Heart left ventricle (tissue), 13 donors: ENCODE data around the gene DYNLT2.

Experiments used
- POLR2A ChIP-seq, 2 donors: fragments of 450-650 bp; IDR thresholded peaks; one replicate each; pipeline ENCODE4 v1.6.1; 2017; ENCODE audit warnings: antibody characterized with exemption in 2 of 2, mild to moderate bottlenecking in 2 of 2, moderate library complexity in 2 of 2
- TF ChIP-seq, protein P1 (sequence below), 12 donors: fragments of 200-600 bp; sonication (generic) in 4 of 12; IDR thresholded peaks; one replicate each; pipeline versions ENCODE4 v1.5.0 to v1.8.0; 2018 to 2022; ENCODE audit warnings: antibody characterized with exemption in 12 of 12, mild to moderate bottlenecking in 5 of 12
- donor health status: ischemic (EF 13 %, LVEDD 7.1; RV severe dilation, severe dysfunction).
- donor health status: DM: no; HTN: yes; CAD: no.
- donor health status: DM: no; HTN: no; CAD: no.
- donor health status: ischemic (EF 25% LVEDD 6.9; RV normal size, moderate dysfunction).
- donor health status: ischemic (EF 25% LVEDD 5.7; RV mildly dilated, moderate dysfunction).
- donor health status: ischemic (EF 35%, LVEDD 5.7; RV mildly dilated, moderate dysfunction).
- donor health status: nonischemic (EF 11% LVEDD 7.7; RV severe dilation, severe dysfunction).
- donor health status: DM: yes; HTN: yes; CAD: no.
- donor health status: PGD.
- donor health status: ischemic (EF 29% LVEDD 5.4; RV normal size, mild dysfunction).
- donor health status: nonischemic (EF 23%, LVEDD 6.1; RV moderate dilation, normal function).

DNA sequence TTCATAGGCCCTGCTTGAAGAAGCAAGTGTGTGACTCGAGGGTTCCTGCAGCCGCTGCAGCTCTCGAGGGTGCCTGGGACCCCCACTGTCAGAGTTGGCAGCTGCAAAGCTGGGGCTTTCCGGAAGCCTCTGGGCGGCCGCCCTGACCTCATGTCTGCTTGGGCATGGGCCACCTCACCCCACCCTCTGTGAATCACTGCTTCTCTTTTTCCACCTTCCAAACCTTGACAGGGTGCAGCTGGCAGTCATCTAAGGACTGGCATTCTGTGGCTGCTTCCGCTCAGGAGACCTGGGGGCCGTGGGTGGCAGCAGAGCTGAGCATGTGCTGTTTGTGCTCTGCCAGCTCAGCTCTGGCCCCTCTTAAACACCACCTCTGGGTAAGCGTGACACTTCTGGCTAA, 32.0 kb upstream of the DYNLT2 start:
- no peak for TF ChIP-seq POLR2A (IDR thresholded peaks at IDR 0.05)
- TF ChIP-seq, protein P1, sequence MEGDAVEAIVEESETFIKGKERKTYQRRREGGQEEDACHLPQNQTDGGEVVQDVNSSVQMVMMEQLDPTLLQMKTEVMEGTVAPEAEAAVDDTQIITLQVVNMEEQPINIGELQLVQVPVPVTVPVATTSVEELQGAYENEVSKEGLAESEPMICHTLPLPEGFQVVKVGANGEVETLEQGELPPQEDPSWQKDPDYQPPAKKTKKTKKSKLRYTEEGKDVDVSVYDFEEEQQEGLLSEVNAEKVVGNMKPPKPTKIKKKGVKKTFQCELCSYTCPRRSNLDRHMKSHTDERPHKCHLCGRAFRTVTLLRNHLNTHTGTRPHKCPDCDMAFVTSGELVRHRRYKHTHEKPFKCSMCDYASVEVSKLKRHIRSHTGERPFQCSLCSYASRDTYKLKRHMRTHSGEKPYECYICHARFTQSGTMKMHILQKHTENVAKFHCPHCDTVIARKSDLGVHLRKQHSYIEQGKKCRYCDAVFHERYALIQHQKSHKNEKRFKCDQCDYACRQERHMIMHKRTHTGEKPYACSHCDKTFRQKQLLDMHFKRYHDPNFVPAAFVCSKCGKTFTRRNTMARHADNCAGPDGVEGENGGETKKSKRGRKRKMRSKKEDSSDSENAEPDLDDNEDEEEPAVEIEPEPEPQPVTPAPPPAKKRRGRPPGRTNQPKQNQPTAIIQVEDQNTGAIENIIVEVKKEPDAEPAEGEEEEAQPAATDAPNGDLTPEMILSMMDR (IDR thresholded peaks at IDR 0.05) = no peak
